NCI-H1436 (cell line): Measurements from ENCODE around the gene EVA1C.
"Not testable (repeated sequence)": the region's sequence is repeated elsewhere in the genome, so short reads cannot be mapped to it uniquely, and the experiment has no call there.

ENCODE experiments used
- DNase-seq: peaks from one replicate; lab custom pipeline; 2025; lab: John Stamatoyannopoulos, UW

EVA1C gene

GRCh38 chr21:32424674-32425073 is 12.2 kb downstream of the EVA1C start:
- DNase-seq: no peak

- no peak for DNase-seq
Measured at GRCh38 chr21:32425628-32426027, 13.1 kb downstream of the EVA1C start.

GRCh38 chr21:32426066-32426465 is 13.6 kb downstream of the EVA1C start:
- DNase-seq: no peak

- DNase-seq: no peak
Measured at GRCh38 chr21:32426592-32427051, 14.1 kb downstream of the EVA1C start.

- DNase-seq: no peak
Measured at GRCh38 chr21:32427958-32428623, 15.6 kb downstream of the EVA1C start.

GRCh38 chr21:32432982-32433660 is 20.6 kb downstream of the EVA1C start:
- DNase-seq: not testable (repeated sequence)

GRCh38 chr21:32437729-32438128 is 25.2 kb downstream of the EVA1C start:
- DNase-seq: no peak

GRCh38 chr21:32442566-32443318 is 30.2 kb downstream of the EVA1C start:
- DNase-seq: no peak

- no peak for DNase-seq
Measured at GRCh38 chr21:32445101-32445500, 32.6 kb downstream of the EVA1C start.

- DNase-seq: not testable (repeated sequence)
Measured at GRCh38 chr21:32446440-32446839, 33.9 kb downstream of the EVA1C start.

GRCh38 chr21:32447224-32447623 is 34.7 kb downstream of the EVA1C start:
- DNase-seq: no peak

- DNase-seq: no peak
Measured at GRCh38 chr21:32448803-32449594, 36.5 kb downstream of the EVA1C start.

GRCh38 chr21:32450881-32451701 is 38.6 kb downstream of the EVA1C start:
- DNase-seq: not testable (repeated sequence)

- not testable (repeated sequence) for DNase-seq
Measured at GRCh38 chr21:32452191-32452590, 39.7 kb downstream of the EVA1C start.

- DNase-seq: no peak
Measured at GRCh38 chr21:32452641-32453040, 40.1 kb downstream of the EVA1C start.

- no peak for DNase-seq
Measured at GRCh38 chr21:32455548-32455947, 43.0 kb downstream of the EVA1C start.

GRCh38 chr21:32456497-32456918 is 44.0 kb downstream of the EVA1C start:
- DNase-seq: no peak

GRCh38 chr21:32457360-32457840 is 44.9 kb downstream of the EVA1C start:
- DNase-seq: no peak

GRCh38 chr21:32457962-32458361 is 45.5 kb downstream of the EVA1C start:
- no peak for DNase-seq

- no peak for DNase-seq
Measured at GRCh38 chr21:32459972-32460371, 47.5 kb downstream of the EVA1C start.

- DNase-seq: no peak
Measured at GRCh38 chr21:32461503-32461902, 49.0 kb downstream of the EVA1C start.
